OCI-LY3 (cell line): ENCODE measurements around the gene AP5B1.

Source experiments
- H2AFZ ChIP-seq: fragments of 200-600, 300-600 bp; shearing (Covaris generic); 2 replicates; pipeline ENCODE4 v1.6.0; 2014; ENCODE audit warnings: antibody characterized with exemption, low read depth, low read length
- H3K27ac ChIP-seq: fragments of 200-600, 300-600 bp; sonication (generic); 2 replicates; pipeline ENCODE4 v1.5.1; 2014; ENCODE audit warnings: mild to moderate bottlenecking, low read length, moderate library complexity, mixed read lengths
- H3K27me3 ChIP-seq: fragments of 200-600, 300-600 bp; sonication (generic); 2 replicates; pipeline ENCODE4 v1.6.1; 2014; ENCODE audit warnings: low read depth, low read length, mixed read lengths
- H3K36me3 ChIP-seq: fragments of 200-600, 300-600 bp; sonication (generic); replicated peaks from 2 replicates; pipeline ENCODE3; 2014; ENCODE audit warnings: low read depth, low read length, mixed read lengths
- H3K4me1 ChIP-seq: fragments of 300-600, 200-600 bp; sonication (generic); 2 replicates; pipeline ENCODE4 v1.6.1; 2014; ENCODE audit warnings: low read length, mixed read lengths
- H3K4me2 ChIP-seq: fragments of 200-600, 300-600 bp; sonication (generic); 2 replicates; pipeline ENCODE4 v1.6.1; 2014; ENCODE audit warnings: low read length, mixed read lengths
- H3K4me3 ChIP-seq: fragments of 300-600, 200-600 bp; sonication (generic); 2 replicates; pipeline ENCODE4 v1.5.1; 2014; ENCODE audit warnings: antibody characterized with exemption, mild to moderate bottlenecking, low read length, moderate library complexity
- H3K79me2 ChIP-seq: fragments of 300-600, 200-600 bp; shearing (Covaris generic); 2 replicates; pipeline ENCODE4 v1.6.1; 2014; ENCODE audit warnings: mild to moderate bottlenecking, low read length, mixed read lengths
- H3K9ac ChIP-seq: fragments of 300-600, 200-600 bp; shearing (Covaris generic); 2 replicates; pipeline ENCODE4 v1.6.0; 2014; ENCODE audit warnings: mild to moderate bottlenecking, low read length, moderate library complexity
- H3K9me3 ChIP-seq: fragments of 200-600, 300-600 bp; shearing (Covaris generic); 2 replicates; pipeline ENCODE4 v1.6.1; 2014; ENCODE audit warnings: low read length, mixed read lengths; ENCODE audit not compliant: insufficient read depth
- H4K20me1 ChIP-seq: fragments of 200-600, 300-600 bp; sonication (generic); 2 replicates; pipeline ENCODE4 v1.6.1; 2016; ENCODE audit warnings: low read length, mixed read lengths; ENCODE audit not compliant: insufficient read depth
- CTCF ChIP-seq: fragments of 200-600, 300-600 bp; sonication (generic); IDR thresholded peaks from 2 replicates; pipeline ENCODE4 v1.5.1; 2014; ENCODE audit warnings: antibody characterized with exemption, low read length, low read depth
- EZH2phosphoT487 ChIP-seq: fragments of 200-600 bp; shearing (Covaris generic); IDR thresholded peaks from 2 replicates; pipeline ENCODE4 v1.6.1; 2018; ENCODE audit warnings: antibody characterized with exemption, mixed run types, low read depth

AP5B1 gene

DNA sequence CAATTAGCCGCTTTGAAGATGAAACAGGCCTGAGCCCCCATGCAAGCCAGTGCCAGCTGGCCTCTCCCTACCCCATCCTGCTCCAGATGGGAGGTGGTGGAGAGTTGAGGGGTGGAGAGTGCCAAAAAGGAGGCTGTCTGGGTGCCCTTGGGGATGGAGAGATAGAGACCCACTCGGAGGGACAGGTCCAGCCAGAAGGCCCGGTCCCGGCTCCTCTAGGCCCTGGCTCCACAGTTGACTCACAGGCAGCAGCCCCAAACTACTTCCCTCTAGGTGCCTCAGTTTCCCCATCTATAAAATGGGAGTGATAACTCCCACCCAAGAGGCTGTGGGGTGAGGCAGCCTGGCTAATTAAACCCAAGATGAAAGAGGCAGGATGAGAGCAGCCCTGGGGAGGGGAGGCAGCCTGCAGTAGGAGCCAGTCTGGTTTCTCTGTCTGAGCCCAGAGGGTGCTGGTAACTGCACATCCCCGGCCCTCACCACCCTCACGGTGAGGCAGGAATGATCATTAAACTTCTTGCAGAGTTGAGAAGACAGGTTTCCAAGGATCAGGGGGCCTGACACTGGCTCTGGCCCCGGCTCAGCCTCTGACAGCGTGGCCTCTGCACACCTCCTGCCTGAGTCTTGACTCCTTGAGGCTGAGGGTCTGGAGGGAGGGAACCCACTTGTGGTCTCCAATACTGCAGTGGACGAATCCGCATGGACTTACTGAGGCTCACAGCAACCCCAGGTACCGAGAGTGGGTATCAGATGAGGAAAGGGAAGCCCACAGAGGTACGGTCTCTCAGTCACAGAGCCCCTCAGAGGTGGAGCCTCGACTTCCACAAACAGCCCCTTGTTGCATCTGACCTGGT lies 1.4 kb upstream of the AP5B1 start:
- no peaks in the 10 kb centered on the region for H3K9me3 ChIP-seq
- 0 out of 2 replicates have a peak overlapping the region, but pooled peaks have one; percentile 76 for H3K9ac ChIP-seq
- peak overlapping the region; percentile 90 for H3K4me3 ChIP-seq
- H3K27ac ChIP-seq = 0 out of 2 replicates have a peak overlapping the region, but pooled peaks have one; percentile 8
- H3K36me3 ChIP-seq = peaks cover 18% of the 10 kb centered on the region
- TF ChIP-seq CTCF (no peak), EZH2phosphoT487 (no peak)
- no peaks in the 10 kb centered on the region for H3K27me3 ChIP-seq
- H4K20me1 ChIP-seq = peaks cover 17% of the 10 kb centered on the region
- H3K79me2 ChIP-seq = peaks cover 28% of the 10 kb centered on the region
- H2AFZ ChIP-seq = no peak overlapping the region
- peak overlapping the region; percentile 97 for H3K4me2 ChIP-seq
- H3K4me1 ChIP-seq = peaks cover 23% of the 10 kb centered on the region

DNA sequence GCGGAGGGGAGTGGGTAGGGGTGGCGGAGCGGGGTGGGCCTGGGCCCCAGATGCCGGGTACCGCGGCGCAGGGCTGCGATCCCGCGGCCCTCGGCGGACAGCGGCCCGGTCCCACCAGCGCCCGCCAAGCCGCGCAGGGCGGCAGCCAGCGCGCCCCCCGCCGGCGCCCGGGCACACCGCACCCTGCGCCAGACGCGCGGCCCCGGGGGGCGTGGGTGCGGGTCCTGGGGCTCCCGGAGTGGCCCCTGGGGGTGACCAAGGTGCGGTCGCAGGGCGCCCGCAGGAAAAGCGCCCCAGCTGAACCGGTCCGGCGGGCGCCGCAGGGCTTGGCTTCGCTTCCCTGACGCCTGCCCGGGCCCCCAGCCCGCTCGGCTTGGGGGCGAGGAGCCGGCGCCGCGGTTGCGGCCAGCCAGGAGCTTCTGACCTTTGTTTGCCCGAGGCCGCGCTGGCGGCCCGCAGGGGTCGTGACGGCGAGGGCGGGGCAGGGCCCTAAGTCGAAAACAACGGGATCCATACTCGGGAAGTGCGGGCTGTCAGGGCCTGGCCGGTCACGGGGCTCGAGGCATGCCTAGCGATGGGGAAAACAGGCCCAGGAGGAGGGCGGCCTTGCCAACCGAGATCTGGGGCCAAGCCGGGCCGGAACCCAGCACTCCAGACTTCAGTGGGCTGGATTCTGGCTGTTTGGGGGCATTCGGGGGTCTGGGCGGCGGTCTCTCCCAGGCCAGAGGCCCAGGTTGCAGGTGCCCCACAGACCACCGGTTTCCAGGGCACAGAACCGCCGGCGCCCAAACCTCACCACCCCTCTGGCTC lies 581 bp upstream of the AP5B1 start:
- H3K79me2 ChIP-seq = peaks cover 28% of the 10 kb centered on the region
- H3K4me2 ChIP-seq = peak overlapping the region; percentile 97
- peaks cover 20% of the 10 kb centered on the region for H4K20me1 ChIP-seq
- no peaks in the 10 kb centered on the region for H3K9me3 ChIP-seq
- H3K27ac ChIP-seq = no peak overlapping the region
- TF ChIP-seq EZH2phosphoT487 = no peak
- peak; percentile 16 for TF ChIP-seq CTCF
- peak overlapping the region; percentile 92 for H2AFZ ChIP-seq
- peaks cover 26% of the 10 kb centered on the region for H3K36me3 ChIP-seq
- peak overlapping the region; percentile 90 for H3K4me3 ChIP-seq
- peaks cover 23% of the 10 kb centered on the region for H3K4me1 ChIP-seq
- peak overlapping the region; percentile 76 for H3K9ac ChIP-seq
- no peaks in the 10 kb centered on the region for H3K27me3 ChIP-seq

DNA sequence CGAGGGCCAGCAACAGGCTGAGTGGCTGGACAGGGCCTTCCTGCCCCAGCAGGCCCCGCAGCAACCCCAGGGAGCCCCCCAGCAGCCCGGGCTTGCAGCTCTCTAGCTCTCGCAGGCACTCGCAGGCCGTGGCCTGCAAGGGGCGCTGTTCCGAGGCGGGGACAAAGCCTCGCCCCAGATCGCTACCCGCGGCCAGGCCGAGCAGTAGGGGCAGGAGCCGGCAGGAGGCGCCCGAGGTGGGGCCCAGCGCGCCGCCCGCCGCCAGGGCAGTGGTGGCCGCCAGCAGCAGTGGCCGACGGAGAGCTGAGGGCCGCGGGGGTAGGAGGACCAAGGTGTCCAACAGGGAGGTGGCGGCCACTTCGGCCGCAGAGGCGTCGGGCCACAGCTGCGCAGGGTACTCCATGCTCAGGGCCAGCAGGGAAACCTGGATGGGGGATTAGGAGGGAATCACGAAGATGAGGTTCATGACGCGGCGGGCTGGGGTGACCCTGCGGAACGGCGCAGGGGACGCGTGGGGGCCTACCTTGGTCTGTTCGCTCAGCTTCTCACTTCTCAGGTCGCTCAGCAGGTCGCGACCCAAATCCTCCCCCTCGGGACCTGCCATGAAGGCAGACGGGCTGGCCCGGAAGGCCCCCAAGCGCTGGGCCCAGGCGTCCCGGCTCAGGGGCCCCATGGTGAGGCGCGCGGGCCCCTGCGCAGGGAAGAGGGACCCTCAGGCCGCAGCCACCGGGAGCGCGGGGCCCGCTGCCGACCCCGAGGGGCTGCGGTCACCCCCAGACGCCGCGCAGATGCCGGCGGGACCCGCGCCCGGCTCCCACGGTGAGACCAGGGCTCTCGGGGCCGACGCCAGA lies 632 bp downstream of the AP5B1 start:
- H3K79me2 ChIP-seq = peaks cover 28% of the 10 kb centered on the region
- H3K9ac ChIP-seq = peak overlapping the region; percentile 92
- H3K4me2 ChIP-seq = peak overlapping the region; percentile 70
- H3K27ac ChIP-seq = peak overlapping the region; percentile 55
- peaks cover 20% of the 10 kb centered on the region for H4K20me1 ChIP-seq
- peak overlapping the region; percentile 90 for H3K4me3 ChIP-seq
- no peaks in the 10 kb centered on the region for H3K27me3 ChIP-seq
- TF ChIP-seq EZH2phosphoT487 (no peak), CTCF (peak; percentile 98)
- peaks cover 27% of the 10 kb centered on the region for H3K36me3 ChIP-seq
- H3K9me3 ChIP-seq = no peaks in the 10 kb centered on the region
- peaks cover 23% of the 10 kb centered on the region for H3K4me1 ChIP-seq
- H2AFZ ChIP-seq = no peak overlapping the region
